PC-3 (cell line): ENCODE data around the gene SPRED2.

Experiments
- CTCF ChIP-seq: fragments of 300-600 bp; sonication (generic); conservative IDR thresholded peaks from 2 replicates; pipeline ENCODE4 v1.5.1; 2017; ENCODE audit warnings: antibody characterized with exemption, low read depth, mild to moderate bottlenecking, low read length
- EZH2 ChIP-seq: fragments of 300-600 bp; sonication (generic); IDR thresholded peaks from one replicate; pipeline ENCODE4 v1.6.1; 2017; ENCODE audit warnings: antibody characterized with exemption, mild to moderate bottlenecking, low read length; ENCODE audit not compliant: unreplicated experiment
- EZH2phosphoT487 ChIP-seq: fragments of 300-600 bp; sonication (generic); IDR thresholded peaks from 2 replicates; pipeline ENCODE4 v1.6.1; 2018; ENCODE audit warnings: mild to moderate bottlenecking, antibody characterized with exemption, low read length, borderline replicate concordance

- TF ChIP-seq CTCF (no peak), EZH2phosphoT487 (no peak), EZH2 (no peak)
These were observed 33.5 kb upstream of the SPRED2 start for GRCh38 chr2:65465857-65466256.
